ENCODE measurements around the gene SLC27A2. TPM values are rescaled to one million over a fixed set of nuclear protein-coding genes. Genes with fewer than 3 reads are reported as not detected.

SLC27A2 gene
- total RNA-seq, 4 donors from 2014 or later: 0.29 to 0.69 (median 0.46) TPM; not detected in 1

- H3K27ac ChIP-seq: no peak overlapping the region
- peaks cover 0 to 7% of the 10 kb centered on the region in 2 donors for H3K4me1 ChIP-seq
- no peaks in the 10 kb centered on the region for H3K9me3 ChIP-seq
- in situ Hi-C loops (cut with MboI; ENCODE audit: low sequenced_read_pairs in 4 of 4) (loop anchor here in 2 of 4 donors (25.0 kb wide), 2 partner anchors 901 to 1276 kb away; no protein-coding TSS in a partner anchor), intact Hi-C loops (cut with DNase I; ENCODE audit: low total_unique reads) (no loop called here)
- TF ChIP-seq CTCF (IDR thresholded peaks at IDR 0.05 in 4 of 5, conservative IDR thresholded peaks at IDR 0.05 in 1 of 5) (no peak), POLR2A (IDR thresholded peaks at IDR 0.05) (no peak)
- ATAC-seq (no peak), DNase-seq (no peak)
- H3K4me3 ChIP-seq: no peak overlapping the region
- no peaks in the 10 kb centered on the region for H3K36me3 ChIP-seq
- no peaks in the 10 kb centered on the region for H3K27me3 ChIP-seq
Observed at GRCh38 chr15:50137893-50138292, 44.1 kb upstream of the SLC27A2 start.

GRCh38 chr15:50138391-50138790, 43.6 kb upstream of the SLC27A2 start:
- Histone ChIP-seq H3K9me3 (no peaks in the 10 kb centered on the region), H3K27ac (no peak overlapping the region), H3K4me1 (peaks cover 0 to 7% of the 10 kb centered on the region in 2 donors), H3K27me3 (no peaks in the 10 kb centered on the region), H3K4me3 (no peak overlapping the region), H3K36me3 (no peaks in the 10 kb centered on the region)
- in situ Hi-C loops (cut with MboI; ENCODE audit: low sequenced_read_pairs in 4 of 4): loop anchor here in 2 of 4 donors (25.0 kb wide), 2 partner anchors 901 to 1276 kb away; no protein-coding TSS in a partner anchor
- TF ChIP-seq POLR2A (IDR thresholded peaks at IDR 0.05): no peak
- no peak for TF ChIP-seq CTCF (IDR thresholded peaks at IDR 0.05 in 4 of 5, conservative IDR thresholded peaks at IDR 0.05 in 1 of 5)
- ATAC-seq: no peak
- DNase-seq: no peak
- intact Hi-C loops (cut with DNase I; ENCODE audit: low total_unique reads): no loop called here

- Histone ChIP-seq H3K4me3 (no peak overlapping the region), H3K4me1 (no peaks in the 10 kb centered on the region), H3K27me3 (no peaks in the 10 kb centered on the region), H3K27ac (no peak overlapping the region), H3K36me3 (no peaks in the 10 kb centered on the region), H3K9me3 (no peaks in the 10 kb centered on the region)
- no peak for ATAC-seq
- no peak for TF ChIP-seq POLR2A (IDR thresholded peaks at IDR 0.05)
- TF ChIP-seq CTCF (IDR thresholded peaks at IDR 0.05 in 4 of 5, conservative IDR thresholded peaks at IDR 0.05 in 1 of 5): no peak
- DNase-seq: no peak
- in situ Hi-C loops (cut with MboI; ENCODE audit: low sequenced_read_pairs in 4 of 4): loop anchor here (5.0 to 25.0 kb wide), 5 partner anchors 903 to 1283 kb away; no protein-coding TSS in a partner anchor
- intact Hi-C loops (cut with DNase I; ENCODE audit: low total_unique reads): no loop called here
Observed at GRCh38 chr15:50140098-50140497, 41.9 kb upstream of the SLC27A2 start.

GRCh38 chr15:50140983-50141382, 41.0 kb upstream of the SLC27A2 start:
- Histone ChIP-seq H3K27ac (no peak overlapping the region), H3K4me3 (no peak overlapping the region), H3K36me3 (no peaks in the 10 kb centered on the region), H3K9me3 (no peaks in the 10 kb centered on the region), H3K27me3 (no peaks in the 10 kb centered on the region), H3K4me1 (no peaks in the 10 kb centered on the region)
- in situ Hi-C loops (cut with MboI; ENCODE audit: low sequenced_read_pairs in 4 of 4): loop anchor here (5.0 to 25.0 kb wide), 5 partner anchors 904 to 1284 kb away; no protein-coding TSS in a partner anchor
- intact Hi-C loops (cut with DNase I; ENCODE audit: low total_unique reads): no loop called here
- DNase-seq (no peak), ATAC-seq (no peak)
- no peak for TF ChIP-seq CTCF (IDR thresholded peaks at IDR 0.05 in 4 of 5, conservative IDR thresholded peaks at IDR 0.05 in 1 of 5)
- no peak for TF ChIP-seq POLR2A (IDR thresholded peaks at IDR 0.05)

GRCh38 chr15:50141856-50142255, 40.1 kb upstream of the SLC27A2 start:
- intact Hi-C loops (cut with DNase I; ENCODE audit: low total_unique reads): no loop called here
- TF ChIP-seq CTCF (IDR thresholded peaks at IDR 0.05 in 4 of 5, conservative IDR thresholded peaks at IDR 0.05 in 1 of 5) (no peak), POLR2A (IDR thresholded peaks at IDR 0.05) (no peak)
- Histone ChIP-seq H3K36me3 (no peaks in the 10 kb centered on the region), H3K27me3 (no peaks in the 10 kb centered on the region), H3K27ac (no peak overlapping the region), H3K9me3 (no peaks in the 10 kb centered on the region), H3K4me1 (no peaks in the 10 kb centered on the region), H3K4me3 (no peak overlapping the region)
- DNase-seq (no peak), ATAC-seq (no peak)
- in situ Hi-C loops (cut with MboI; ENCODE audit: low sequenced_read_pairs in 4 of 4): loop anchor here (5.0 to 25.0 kb wide), 5 partner anchors 905 to 1285 kb away; no protein-coding TSS in a partner anchor
